Activated CD4-positive, CD25-positive, alpha-beta regulatory T cell treated with anti-CD3 and anti-CD28 coated beads, Interleukin-2, amount 50 U/mL, for 16 hours (primary cell): ENCODE data around the gene PI4KB.
"Not testable (repeated sequence)": the region's sequence is repeated elsewhere in the genome, so short reads cannot be mapped to it uniquely, and the experiment has no call there.

Source experiments
- DNase-seq: peaks from one replicate; pipeline ENCODE4 v3.0.0-alpha.2; 2020; ENCODE audit warnings: low read depth, low spot score

Gene PI4KB

DNA sequence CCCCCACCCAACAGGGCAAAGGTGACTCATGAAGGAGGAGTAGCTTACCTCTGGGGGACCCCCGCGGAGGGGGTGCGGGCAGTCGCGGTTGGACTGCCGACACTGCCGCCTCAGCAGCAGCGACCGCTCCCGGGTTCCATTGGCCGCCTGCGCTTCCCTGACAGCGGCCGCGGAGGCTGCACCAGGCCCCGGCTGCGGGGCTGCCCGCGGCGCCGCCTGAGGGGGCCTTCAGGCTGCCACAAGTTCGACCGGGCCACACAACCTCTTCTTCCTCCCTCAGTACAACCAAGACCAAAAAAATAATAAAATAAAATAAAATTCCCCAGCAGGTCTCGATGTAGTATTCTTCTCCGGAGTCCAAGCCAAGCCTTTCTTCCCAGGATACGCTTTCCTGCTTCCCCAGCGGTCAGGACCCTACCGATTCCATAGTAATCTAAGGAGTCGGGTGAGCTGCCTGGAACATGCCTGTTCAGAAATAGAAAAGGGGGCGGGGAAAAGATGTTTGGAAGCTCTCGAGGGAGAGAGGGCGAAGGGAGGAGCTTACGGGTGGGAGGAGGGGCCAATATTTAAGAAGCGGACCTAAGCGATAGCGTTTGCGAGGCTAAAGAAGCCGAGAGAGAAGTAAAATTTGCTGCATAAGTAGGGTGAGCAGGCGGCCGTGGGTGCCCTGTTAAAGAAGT, at the start of gene PI4KB:
TSS of gene PI4KB (minus strand) at position 194 of the 680 bp plus-strand sequence. CDS start 10,935 bp downstream, outside the sequence.
- DNase-seq = peak; percentile 79

DNA sequence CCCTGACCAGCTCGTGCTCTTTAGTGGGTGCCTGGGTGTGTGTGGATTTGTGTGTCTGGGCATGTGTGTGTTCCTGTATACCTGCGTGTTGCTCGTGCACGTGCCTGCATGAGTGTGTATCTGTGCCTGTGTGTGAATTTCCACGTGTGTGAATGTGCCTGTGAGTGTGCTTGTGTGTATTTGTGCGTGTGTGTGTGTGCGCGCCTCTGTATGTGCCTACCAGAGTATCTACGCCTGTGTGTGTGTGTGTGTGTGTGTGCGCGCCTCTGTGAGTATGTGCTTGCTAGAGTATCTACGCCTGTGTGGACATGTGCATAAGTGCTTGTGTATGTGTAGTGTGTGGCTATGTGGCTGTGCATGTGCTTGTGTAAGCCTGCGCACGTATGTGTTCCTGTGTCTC, 46.0 kb upstream of the PI4KB start:
- no peak for DNase-seq

DNA sequence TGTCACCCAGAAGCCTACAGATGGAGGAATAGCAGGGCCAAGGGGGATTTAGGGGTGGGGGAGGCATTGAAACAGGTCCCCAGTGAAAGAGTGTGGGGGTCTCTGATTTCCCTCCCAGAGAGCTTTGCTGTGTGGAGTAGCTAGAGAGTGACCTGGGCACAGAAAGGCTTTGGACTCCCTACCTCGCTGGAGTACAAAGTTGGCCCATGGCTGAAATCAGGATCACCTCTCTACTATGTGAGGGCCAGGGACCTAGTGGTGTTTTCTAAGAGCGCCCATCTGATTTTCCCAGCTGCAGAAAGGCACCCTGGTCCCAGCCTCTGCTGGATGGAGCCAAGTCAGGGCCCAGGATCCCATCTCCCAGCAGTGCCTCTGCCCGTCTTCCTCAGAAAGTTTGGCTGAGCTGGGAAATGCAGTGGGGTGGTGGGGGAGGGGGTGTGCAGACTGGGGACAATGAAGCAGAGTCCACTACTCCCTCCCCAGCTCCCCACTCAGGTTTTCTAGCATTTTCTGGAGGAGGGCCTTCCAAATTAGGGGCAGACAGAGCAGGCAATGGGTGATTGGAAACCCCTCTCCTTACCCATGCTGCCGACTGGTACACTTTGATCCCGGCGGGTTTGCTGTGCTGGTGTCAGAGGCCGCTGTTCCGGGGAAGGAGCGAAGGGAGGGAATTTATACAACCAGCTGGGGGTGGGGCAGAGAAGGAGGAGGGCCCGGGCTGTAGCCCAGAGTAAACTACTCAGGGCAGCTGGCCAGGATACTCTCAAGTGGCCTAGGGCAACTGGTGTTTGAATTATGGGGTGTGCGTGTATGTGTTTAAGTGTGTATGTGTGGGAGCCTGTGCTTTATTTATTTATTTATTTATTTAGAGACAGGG, 45.1 kb upstream of the PI4KB start, which contains the start of gene SELENBP1:
TSS of gene SELENBP1 (minus strand) at position 648 of the 877 bp plus-strand sequence. CDS start at position 584, 64 bp downstream.
- DNase-seq = no peak

DNA sequence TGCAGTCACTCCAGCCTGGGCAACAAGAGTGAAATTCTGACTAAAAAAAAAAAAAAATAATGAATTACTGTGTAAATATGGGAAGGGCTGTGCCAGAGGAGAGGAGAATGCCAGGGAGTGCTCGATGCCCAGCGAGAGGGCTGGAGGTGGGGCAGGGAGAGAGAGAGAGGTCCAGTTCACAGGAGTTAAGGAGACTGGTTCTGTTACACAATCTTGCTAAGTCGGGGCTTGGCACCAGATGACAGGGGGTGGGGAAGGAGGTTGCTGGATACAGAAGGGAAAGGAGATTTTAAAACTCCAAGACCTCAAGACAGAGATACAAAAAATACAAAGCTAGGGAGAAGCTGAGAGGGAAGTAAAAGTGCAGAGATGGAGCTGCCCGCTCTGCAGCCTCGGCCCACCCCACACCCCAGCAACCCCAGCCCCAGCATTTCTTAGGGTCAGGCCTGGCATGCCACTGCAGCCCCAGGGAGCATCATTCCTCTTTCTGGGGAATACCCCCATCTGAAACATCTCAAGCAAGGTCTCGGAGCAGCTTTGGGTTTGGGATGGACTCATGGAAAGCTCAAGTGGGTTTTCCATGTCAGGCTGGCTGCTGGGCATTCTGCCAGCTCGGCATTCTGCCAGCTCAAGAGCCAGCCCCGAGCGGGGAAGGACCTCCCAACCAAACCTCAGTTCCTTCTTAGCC, 44.3 kb upstream of the PI4KB start:
- DNase-seq = no peak

DNA sequence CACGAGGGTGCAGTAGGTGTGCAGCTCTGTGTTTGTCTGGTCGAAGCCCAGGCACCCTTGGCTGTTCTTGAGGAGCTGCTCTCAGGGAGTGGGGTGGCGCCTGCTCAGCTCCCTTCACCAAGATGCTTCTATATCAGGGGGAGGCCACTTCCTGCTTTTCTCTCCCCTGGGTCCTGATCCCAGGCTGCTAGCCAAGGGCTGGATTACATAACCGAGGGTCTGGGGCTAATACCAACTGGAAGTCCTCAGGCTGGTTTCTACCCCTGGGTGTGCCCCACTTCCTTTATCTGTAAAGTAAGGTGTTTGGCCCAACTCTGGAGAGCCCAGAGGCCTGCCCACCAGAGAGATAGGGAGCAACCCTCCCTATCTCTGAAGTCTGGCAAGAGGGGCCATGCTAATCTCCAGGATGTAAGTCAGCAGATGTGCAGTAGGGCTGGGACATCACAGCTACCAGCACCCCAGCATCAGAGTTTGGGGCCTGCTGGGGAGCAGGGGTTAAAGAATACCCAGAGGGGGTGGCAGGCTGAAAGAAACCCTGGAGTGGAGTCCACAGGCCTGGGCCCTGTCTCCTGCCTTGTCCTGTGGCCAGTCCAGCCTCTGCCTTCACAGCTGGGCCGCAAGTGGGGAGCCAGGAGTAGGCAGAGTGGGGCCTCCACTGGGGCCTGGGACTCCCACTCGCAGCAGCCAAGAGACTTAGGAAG, 43.1 kb upstream of the PI4KB start:
- DNase-seq = no peak

DNA sequence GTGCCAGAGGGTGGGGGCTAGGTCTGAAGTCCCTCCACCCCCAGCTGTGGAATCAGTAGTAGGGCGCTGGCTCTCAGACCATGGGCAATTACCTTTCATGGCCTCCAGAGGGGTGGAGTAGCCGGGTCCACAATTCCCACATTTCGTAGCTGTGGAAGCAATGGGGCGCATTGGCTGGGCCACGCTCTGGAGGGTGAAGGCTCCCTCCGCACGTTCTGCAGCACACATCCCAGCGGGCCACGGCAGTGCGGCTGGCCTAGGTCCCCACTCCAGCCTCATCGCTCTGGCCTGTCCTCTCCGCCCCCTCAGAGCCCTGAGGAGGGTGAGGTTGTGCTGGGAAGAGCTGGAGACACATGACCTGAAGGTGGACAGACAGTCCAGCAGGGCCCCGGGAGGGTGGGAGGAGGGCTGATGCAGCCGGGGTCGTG, 42.4 kb upstream of the PI4KB start:
- DNase-seq = no peak

DNA sequence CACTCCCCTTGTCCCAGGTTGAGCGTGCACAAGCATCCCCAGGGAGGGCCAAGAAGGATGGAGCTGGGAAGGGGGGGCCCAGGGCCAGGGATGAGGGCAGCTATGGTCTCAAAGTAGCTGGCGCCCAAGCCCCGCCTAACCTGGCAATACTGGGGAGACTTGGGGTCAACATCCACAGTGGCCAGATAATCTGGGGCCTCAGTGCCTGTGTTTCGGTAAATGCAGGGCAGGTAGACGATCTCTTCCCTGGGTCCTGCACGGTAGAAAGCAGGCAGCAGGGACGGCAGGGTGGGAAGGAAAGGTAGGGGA, 42.0 kb upstream of the PI4KB start:
- no peak for DNase-seq

DNA sequence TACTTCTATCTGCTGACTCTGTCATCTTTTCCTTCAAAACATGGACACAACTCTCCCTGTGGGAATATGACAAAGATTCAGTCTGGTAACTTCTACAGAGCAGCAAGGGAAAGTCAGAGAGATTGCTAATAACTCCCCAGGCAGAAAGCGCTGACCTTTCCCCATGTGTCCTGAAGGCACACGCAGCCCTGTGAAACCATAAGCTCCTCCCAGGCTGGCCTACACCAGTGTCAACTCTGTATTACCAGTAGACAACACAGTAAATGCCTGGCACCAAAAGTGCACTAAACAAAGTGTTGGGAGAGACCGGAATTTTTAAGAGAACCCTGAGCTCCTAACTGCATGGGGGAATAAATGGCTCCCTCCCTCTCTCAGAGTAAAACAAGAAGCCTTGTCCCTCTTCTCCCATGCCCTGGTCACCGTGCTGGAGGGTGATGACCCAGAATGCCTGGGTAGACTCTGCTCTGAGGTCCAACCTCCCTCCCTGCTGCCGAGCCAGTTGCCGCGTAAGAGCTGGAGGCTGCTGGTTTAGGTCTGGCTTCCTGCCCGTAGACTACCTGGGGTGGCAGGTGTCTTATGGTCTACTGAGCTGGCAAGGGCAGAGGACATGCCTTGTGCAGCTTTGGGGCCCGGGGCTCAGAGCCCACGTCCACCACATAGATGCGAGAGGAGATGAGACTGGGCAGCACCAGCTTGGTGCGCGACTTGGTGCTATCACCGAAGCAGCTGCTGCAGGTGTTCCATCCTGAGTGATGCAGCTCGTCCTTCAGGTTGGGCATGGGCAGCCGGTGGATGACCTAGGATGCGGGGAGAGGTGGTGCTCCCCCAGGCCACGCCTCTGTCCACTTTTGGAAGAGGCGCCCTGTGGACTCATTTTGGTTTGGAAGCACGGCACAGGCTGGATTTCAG, 41.4 kb upstream of the PI4KB start:
- no peak for DNase-seq

DNA sequence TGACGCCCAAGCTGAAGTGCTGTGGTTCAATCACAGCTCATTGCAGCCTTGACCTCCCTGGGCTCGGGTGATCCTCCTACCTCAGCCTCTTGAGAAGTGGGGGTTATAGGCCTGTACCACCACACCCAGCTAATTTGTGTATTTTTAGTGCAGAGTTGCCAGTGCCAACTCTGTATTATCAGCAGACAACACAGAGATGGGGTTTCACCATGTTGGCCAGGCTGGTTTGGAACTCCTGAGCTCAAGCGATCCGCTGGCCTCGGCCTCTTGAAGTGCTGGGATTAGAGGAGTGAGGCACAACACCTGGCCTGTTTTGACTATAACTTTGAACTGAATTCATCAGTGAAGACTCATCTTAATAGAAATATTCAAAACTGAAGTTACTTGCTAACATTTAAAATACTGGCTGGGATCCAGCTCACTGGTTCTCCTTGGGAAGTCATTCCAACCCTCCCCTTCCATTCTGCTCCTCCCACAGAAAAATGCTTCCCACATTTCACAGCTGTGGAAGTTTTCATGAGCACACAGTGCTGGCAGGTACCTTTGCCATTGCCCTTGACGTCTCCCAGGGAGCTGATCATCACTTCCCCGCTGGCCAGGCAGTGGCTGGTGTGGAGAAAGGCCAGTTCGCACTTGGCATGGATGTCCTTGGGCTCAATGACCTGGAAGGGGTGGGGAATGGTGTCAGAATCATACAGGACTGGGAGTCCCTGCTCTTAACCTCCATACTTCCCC, 40.6 kb upstream of the PI4KB start:
- no peak for DNase-seq

DNA sequence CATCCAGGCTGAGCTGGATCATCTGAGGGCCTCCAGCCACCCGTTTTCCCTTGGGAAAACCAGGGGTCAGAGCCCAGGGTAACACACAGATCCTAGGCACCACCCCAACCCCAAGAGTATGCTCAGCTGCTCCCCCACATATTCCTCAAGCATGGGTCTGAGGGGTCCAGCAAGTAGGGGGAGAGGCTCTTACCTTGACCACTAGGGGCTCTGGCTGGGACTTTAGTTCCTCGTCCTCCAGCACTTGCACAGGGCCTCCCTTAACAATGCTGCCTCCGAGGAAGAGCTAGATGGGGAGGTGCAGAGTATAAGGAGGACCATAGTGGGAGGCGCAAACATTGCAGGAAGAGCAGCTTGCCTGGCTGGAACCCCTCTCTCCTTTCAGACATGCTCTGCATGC, 37.8 kb upstream of the PI4KB start:
- DNase-seq = no peak

DNA sequence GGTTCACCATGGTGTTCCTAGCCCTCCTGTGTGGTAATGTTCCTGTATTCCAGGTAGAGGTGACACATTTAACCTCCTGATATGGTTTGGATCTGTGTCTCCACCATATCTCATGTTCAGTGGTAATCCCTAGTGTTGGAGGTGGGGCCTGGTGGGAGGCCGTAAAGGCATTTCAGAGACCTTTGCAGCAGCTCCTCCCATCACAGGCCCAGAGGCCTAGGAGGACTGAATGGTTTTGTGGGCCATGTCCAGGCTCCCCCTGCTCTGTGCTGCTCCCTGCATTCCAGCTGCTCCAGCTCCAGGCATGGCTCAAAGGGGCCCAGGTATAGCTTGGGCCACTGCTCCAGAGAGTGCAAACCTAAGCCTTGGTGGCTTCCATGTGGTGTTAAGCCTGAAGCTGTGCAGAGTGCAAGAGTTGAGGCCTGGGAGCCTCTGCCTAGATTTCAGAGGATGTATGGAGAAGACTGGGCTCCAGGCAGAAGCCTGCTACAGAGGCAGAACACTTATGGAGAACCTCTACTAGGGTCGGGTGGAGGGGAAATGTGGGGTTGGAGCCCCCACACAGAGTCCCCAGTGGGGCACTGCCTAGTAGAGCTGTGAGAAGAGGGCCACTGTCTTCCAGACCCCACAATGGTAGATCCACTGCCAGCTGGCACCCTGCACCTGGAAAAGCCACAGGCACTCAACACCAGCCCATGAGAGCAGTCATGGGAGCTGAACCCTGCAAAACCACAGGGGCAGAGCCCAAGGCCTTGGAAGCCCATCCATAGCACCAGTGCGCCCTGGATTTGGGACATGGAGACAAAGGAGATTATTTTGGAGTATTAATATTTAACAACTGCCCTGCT, 35.3 kb upstream of the PI4KB start:
- no peak for DNase-seq

DNA sequence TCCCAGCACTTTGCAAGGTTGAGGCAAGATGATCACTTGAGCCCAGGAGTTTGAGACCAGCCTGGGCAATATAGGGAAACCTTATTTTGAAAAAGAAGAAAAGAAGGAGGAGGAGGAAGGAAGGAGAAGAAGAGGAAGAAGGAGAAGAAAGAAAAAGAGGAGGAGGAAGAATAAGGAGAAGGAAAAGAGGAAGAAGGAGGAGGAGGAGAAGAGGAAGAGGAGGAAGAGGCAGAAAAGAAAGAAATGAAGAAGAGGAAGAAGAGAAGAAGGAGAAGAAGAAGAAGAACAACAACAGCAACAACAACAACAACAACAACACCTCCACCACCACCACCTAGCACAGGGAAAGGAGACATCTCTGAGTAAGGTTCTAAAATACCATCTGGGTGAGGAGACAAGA, 34.7 kb upstream of the PI4KB start:
- DNase-seq = no peak

DNA sequence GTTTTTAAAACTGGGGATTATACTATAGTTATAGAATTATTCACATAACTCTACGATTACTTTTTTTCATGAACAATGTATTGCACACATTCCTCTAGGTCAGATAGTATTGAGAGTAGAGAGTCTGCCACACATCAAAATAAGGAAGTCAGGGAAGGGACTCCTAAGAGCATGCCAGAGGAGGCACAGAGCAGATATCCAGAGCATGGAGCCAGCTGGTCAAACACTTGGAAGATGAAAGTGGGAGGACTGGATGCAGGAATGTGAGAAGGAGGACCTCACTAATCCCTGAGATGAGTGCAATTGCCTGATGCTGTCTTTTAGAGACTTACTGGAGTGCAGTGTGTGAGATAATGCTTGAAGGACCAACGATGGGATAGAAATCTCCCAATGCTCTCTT, 29.5 kb upstream of the PI4KB start:
- no peak for DNase-seq

DNA sequence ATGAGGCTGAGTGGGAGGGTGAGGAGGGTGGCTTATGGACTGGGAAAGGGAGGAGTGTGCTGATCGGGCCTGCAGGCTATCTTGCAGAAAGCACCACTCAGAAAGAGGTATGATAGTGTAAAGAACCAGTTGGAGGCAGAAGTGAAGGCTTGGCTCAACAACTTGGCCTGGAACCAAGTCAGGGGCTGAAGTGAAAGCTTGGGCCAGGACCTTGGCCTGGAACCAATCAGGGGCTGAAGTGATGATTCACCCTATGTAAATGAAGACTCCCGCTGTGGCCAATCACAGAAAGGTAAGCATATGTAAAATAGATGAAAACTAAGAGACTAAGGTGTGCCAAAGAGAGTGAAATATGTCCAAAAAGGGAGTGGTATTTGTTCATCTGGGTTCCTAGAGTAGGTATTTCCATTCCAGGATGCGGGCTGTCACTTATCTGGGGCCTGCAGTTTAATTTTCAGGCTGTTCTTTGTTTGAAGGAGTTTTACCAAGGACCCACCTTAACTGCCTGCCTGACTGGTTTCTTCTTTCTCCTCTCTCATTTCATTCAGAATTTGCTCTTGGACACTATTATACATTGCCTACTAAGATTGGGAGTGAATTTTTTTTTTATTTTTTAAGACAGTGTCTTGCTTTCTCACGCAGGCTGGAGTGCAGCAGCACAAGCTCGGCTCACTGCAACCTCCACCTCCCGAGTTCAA, 25.0 kb upstream of the PI4KB start:
- no peak for DNase-seq

DNA sequence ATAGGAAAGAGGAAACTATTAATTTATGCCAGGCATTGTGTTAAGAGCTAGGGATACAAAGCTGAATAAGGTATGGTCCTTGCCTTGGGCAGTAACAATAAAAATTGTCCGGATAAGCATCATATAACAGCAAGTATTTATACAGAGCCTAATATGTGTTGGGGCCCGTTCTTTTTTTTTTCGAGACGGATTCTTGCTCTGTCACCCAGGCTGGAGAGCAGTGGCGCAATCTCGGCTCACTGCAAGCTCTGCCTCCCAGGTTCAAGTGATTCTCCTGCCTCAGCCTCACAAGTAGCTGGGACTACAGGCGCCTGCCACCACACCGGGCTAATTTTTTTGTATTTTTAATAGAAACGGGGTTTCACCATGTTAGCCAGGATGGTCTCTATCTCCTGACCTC, 23.1 kb upstream of the PI4KB start:
- not testable (repeated sequence) for DNase-seq

DNA sequence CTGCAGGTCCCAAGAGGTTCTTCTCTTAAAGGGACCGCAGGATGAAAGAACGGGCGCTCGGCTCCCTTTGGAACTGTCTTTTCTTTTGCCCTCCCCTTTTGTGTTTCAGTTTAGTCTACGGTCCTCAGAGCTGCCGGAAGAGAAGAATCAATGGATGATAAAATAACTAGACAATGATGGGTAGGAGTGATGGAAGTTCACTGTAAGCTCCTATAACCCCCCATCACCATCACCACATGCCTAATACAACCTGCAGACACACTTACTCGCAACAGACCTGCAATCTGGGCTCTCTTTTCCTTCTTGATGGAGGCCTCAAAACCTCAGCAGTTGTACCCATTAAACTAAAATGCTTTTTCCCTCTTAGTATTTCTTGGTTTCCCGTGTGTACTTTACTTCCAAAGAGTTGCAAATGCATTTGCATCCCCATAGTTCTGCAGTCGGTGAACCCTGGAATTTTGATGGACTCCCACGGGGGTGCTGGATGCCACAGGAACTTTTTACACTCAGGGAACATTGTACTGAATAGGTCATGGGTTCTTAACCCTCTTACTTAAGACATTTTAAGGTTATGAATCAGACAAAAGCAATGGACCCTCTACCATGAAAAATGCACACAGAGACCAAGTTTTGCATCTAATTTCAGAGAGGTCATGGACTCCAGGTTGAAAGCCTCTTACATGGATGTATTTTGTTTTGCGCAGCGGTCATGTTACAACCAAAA, 20.5 kb upstream of the PI4KB start:
- no peak for DNase-seq

DNA sequence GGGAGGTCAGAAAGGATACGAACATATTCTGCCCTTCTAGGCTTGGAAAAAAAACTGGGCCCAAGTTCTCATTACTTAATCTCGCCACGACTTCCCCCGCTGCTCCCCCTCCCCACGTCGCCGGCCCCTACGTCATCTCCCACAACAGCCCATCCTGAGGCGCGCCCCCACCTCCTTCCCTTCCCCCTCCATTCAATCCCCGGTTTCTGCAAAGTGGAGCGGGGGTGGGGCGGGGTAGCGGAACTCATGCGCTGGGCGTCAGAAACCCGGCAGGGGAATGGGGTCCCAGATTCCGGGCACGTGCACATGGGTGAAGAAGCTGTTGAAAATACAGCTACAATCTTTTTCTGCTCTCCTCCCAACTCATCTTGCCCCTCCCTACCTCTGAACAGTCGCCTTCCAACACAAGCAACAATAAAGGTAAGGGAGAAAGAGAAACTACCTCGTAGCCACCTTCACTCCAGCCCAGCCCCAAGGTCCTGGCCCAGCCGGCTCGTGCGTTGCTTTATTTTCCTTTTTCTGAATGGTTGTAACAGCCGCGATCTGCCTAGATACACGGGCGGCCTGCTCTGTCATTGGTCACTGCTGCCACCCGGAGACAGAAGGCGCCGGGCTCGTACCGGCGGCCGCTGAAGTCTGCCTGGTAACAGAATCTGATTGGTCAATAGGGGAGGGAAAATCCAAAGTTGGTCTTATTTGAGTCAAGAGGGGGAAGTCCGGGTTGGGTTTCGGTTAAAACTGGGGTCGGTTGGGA, 19.7 kb upstream of the PI4KB start, which contains the start of gene RFX5:
TSS of gene RFX5 (minus strand) at position 484 of the 754 bp plus-strand sequence. CDS start 932 bp downstream, outside the sequence.
- peak; percentile 90 for DNase-seq
